Embryonic facial prominence (tissue), 1 donor: ENCODE measurements around the gene FLT4.
"Not testable (repeated sequence)": the region's sequence is repeated elsewhere in the genome, so short reads cannot be mapped to it uniquely, and the experiment has no call there.

Experiments used
- DNase-seq: peaks from one replicate; pipeline ENCODE4 v3.0.0-alpha.2; 2016; ENCODE audit errors: extremely low spot score

Gene FLT4

GRCh38 chr5:180670157-180670556 is 20.8 kb upstream of the FLT4 start:
- DNase-seq, result no peak

DNA sequence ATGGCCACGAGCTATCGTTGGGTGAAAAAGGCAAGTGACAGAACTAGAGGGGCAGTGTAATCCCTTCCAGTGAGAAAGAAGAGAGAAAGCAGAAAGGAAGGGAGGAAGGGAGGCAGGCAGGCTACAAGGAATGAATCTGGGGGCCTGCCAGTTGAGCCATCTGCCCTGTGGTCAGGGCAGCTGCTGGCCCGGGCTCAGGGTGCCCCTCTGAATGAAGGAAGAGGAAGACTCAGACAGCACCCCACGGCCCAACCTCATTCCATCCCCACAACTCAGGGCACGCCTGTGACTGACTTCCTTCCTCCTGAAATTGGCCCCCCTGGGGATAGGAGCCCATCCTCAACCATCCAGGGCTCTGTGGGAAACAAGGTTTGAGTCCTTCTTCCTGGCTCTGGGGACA is 20.3 kb upstream of the FLT4 start:
- DNase-seq, result no peak

DNA sequence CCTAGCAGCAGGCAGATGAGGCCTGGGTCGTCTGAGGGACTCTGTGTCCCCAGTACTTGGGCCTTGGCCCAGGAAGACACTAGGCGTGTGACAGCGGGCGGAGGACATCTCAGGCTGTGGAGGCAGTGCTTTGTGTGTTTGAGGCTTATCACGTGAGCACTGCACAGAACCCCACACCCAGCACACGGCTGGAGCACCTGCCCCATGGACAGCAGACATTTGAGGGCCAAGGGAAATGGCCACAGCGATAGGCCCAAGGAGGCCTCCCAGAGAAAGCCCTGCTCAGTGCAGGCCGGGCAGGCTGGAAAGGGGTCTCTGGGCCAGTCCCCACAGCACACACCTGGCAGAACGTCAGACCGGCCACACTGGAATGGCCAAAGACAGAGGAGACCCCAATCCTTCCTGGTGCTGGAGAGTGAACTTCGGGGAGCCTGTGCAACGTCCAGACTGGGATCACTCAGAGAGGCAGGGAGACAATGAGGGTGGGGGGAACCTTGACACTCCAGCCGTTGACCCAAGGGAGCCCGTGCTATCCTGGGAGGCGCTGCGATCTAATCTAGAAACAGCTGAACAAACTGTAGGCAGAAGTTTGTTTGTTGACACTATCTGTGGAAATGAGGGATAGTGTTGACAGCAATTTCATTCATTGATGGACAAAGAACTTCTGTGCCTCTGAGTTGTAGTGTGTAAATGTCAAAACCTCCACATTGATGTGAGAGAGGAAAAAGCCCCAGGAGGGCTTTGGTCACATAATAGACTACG is 19.6 kb upstream of the FLT4 start:
- no peak for DNase-seq

DNA sequence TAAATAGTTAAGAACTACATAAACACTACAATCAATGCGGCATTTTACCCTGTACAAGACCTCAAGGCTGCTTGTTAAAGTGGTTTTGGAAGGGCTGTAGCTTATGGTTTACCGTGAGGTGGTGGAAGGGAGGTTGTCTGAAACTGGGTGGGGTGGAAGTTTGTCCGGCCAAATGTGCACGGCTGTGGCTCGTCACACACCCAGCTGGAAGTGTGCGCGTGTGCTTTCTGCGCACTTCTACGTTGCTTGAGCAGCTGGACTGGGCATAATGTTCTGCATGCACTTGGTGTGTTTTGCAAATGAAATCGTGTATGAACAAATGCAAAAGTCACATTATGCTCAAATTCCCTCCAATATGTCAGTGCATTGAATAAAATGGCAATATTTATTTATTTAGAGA is 17.4 kb upstream of the FLT4 start:
- DNase-seq, result no peak

- no peak for DNase-seq
Observed at GRCh38 chr5:180665682-180666404, 16.4 kb upstream of the FLT4 start.

- no peak for DNase-seq
Observed at GRCh38 chr5:180658774-180659564, 9.6 kb upstream of the FLT4 start.

DNA sequence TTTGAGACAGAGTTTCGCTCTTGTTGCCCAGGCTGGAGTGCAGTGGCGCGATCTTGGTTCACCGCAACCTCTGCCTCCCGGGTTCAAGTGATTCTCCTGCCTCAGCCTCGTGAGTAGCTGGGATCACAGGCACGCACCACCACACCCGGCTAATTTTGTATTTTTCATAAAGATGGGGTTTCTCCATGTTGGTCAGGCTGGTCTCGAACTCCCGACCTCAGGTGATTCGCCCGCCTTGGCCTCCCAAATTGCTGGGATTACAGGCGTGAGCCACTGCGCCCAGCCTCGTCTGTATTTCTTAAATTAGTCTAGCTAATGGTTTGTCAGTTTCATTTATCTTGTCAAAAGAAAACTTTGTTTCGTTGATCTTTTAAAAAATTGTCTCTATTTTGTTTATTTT is 5.8 kb upstream of the FLT4 start:
- DNase-seq, result not testable (repeated sequence)

- no peak for DNase-seq
Observed at GRCh38 chr5:180652771-180653170, 3.4 kb upstream of the FLT4 start.

DNA sequence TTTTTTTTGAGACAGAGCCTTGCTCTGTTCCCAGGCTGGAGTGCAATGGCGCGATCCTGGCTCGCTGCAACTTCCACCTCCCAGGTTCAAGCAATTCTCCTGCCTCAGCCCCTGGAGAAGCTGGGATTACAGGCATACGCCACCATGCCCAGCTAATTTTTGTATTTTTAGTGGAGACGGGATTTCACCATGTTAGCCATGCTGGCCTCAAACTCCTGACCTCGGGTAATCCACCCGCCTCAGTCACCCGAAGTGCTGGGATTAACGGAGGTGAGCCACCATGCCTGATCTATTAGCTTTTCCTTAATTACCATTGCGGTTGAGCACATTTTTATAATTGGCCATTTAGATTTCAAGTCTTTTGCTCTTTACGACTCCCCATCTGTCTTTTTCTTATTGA is 2.9 kb upstream of the FLT4 start:
- DNase-seq, result no peak

DNA sequence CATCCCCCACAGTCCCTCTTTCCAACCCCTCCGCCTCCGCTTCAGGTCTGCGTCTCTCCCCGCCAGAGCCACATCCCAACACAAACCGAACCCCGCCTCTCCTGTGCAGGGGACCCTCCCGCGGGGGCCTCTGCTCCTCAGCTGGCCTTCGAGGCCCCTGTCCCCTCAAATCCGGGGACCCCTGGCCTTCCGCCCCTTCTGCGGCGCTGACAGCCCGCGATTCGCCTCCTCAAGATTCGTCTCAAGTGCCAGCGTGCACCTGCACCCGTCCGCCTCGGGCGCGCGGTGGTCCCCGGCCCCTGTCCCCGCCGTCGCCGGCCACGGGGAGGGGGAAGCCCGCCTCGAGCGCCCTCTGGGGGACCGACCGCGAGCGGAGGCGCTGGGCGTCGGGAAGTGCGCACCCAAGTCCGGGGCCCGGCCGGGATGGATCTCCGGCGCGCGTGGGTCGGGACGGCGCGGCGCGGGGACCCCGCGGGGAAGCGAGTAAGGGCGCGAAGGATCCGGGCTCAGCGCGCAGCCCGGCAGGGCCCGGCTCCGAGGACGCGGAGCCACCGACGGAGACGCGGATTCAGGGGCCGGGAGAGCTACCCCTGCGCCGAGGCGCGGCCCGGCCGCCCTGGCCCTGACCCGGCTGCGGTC is 623 bp downstream of the FLT4 start:
- DNase-seq, result no peak

DNA sequence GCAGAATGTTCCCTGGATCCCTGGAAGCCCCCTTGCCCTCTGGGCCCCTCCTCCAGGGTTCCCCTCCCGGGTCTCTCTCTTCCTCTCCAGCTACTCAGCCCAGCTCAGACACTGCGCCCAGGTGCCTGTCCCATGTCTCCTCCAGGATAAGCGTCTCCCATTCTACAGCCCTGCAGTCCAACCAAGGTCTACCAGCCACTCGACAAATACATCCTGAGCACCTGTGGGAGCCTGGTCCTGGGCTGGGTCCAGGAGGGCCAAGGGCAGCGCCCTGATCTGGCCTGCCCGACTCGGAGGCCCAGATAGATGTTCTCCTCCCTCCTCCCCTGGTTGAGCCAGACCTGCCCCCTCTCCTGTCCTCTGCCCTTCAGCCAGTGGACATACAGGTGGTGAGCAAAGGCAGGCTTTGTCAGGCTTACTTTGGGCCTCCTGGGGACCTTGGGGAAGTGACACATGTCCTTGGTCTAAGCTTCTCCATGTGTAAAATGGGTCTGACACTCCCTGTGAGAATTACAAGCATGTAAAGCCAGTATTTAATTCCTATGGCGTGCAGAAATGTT is 1.4 kb downstream of the FLT4 start:
- no peak for DNase-seq

GRCh38 chr5:180647465-180647864 is 1.9 kb downstream of the FLT4 start:
- no peak for DNase-seq

DNA sequence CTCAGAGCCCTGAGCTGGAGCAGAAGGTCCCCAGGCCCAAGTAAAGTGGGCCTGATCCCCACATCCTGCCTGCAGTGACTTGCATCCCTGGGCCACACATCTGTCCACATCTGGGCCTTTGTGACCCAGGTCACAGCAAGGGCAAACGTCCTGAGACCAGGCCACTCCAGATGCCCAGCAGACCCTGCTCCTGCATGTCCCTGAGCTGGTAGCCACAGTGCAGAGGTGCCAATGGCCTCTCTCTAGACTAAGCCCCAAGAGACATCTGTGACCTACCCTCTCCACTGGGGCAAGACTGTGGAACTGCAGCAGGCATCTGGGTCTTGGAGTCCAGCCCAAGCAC is 2.5 kb downstream of the FLT4 start:
- no peak for DNase-seq

- no peak for DNase-seq
Observed at GRCh38 chr5:180646289-180646962, 3.0 kb downstream of the FLT4 start.

DNA sequence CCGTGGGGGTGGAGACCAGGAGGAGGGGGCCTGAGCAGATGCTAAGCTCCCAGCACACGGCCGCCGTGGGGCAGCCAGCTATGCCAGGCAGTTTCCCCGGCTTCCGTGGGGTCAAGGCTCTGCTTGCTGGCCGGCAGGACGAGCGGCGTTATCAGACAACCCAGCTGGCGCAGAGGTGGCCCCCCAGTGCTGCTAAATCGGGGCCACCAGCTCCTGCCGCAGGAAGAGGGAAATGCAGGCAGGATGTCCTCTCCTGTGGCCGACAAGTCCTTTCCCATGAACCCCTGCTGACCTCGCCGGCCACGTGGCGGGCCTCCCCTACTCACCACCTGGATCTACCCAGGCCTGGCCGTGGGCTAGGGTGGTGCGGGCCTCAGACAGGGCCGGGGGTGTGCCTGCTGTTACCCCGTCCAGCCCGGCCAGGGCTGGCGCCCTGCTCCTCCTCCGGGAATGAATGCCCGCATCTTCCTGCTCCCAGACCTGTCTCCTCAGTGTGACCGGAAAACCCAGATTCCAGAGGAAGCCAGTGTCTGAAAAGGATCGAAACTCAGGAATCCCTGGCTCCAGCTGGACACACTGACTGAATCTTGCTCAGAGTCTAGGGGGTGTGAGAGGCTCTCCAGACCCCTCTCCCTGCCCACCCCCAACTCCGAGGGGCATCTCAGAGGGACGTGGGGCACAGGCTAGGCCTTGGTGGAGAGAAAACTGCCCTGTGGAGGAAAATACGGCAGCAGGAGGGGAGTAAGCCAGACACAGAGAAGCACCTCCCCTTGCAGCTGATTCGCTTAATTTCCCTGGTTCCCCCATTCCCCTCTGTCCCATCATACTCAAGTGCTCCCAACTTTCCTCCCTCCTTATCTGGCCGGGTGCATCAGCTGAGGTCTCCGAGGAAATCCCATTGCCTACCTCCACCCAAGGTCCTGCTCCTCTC is 3.9 kb downstream of the FLT4 start:
- DNase-seq, result no peak

DNA sequence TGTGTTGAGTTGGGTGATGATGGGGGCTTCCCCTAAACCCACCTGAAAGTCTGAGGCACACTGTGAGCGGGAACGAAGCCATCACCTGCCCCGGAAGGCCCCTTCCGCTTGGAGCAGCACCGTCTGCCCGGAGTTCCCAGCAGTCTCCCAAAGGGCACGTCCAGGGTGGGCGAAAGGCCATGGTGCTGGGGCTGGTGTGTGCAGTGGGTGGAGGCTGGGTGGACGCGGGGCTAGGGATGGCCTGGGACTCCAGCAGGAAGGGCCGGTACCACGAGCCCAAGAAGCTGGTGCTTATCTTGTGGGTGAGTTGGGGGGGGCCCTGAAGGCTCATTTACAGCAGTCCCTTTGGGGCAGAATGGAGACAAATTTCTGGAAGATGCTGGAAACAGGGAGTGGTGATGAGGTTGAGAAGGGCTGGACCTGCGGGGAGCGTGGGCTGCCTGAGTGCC is 4.6 kb downstream of the FLT4 start:
- no peak for DNase-seq

DNA sequence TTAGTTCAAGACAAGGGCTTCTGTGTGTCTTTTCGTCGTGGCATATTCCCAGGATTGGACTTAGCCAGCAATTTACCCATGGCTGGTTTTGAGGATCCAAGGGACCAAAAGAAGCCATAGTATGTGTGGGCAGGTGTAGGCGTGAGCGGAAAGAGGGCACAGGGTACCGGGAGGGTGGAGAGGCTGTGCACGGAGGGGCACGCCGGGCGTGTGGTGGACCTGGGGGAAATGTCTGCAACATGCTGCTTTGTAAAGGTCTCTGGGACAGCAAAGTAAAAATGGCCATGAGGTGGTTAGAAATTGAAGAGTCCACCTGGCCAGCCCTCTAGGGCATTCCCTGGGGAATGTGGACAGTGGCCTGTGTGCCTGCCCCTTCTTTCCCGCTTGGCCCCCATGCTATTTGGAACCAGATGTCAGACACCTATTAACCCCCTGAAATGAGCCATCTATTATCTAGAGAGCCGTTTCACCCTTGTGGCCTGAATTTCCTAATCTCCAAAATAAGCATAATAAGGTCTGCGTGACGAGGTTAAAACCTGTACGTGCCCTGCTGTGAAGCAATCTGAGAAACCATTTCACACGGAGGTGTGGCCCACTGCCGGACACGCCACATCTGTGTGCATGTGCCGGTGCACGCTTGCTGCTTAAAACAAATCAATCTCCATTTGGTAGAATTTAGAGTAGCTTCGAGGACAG is 5.1 kb downstream of the FLT4 start:
- DNase-seq, result no peak

GRCh38 chr5:180643191-180643851 is 6.1 kb downstream of the FLT4 start:
- no peak for DNase-seq

GRCh38 chr5:180642779-180643178 is 6.6 kb downstream of the FLT4 start:
- no peak for DNase-seq
